Amniotic stem cell (primary cell): ENCODE data around the gene PMEL.
"Not testable (repeated sequence)": the region's sequence is repeated elsewhere in the genome, so short reads cannot be mapped to it uniquely, and the experiment has no call there.

Source experiments
- DNase-seq: peaks from one replicate; lab custom pipeline; 2025; lab: John Stamatoyannopoulos, UW

The PMEL gene

DNA sequence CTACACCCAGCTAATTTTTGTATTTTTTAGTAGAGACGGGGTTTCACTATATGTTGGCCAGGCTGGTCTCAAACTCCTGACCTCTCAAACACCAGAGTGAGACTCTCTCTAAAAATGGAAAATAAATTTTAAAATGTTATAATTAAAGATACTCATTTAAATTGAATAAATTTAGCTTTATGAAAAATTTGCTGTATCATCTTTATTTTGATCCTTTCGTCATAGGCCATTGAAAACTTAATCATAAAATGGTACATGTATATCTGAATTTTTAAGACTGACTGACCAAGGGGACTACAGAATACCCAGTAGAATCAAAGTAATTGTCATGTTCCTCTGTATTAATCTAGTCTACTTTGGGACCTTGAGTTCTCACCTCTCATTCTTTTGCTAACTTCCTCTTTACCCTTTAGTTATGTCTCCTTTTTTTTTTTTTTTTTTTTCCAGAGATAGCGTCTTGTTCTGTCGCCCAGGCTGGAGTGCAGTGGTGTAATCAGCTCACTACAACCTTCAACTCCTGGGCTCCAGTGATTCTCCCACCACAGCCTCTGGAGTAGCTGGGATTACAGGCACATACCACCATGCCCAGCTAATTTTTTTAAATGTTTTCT lies 17.5 kb upstream of the PMEL start:
- DNase-seq: no peak

DNA sequence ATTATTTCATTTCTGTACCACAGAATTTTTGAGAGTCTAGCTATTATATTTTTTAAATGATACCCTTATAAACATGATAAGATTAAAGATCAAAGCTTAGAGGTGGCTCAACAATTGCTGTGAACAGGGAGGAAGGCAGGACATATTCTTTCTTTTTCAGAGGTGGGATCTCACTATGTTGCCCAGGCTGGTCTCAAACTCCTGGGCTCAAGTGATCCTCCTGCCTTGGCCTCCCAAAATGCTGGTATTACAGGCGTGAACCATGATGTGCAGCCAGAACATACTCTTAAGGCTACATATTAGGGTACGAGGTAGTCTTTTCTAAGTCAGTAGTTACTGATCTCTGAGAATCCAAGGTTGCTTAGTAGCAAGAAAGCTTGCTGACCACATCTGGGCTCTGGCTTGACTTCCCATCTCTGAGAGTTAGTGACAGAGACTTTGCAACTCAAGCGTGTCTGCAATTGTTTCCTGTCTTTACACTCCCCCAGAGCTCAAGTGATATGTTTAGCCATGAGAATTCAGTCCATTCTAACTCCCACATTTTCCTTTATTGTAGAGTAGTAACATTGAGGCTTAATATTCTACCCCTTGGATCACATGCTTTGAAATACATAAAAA lies 16.6 kb upstream of the PMEL start:
- DNase-seq: no peak

DNA sequence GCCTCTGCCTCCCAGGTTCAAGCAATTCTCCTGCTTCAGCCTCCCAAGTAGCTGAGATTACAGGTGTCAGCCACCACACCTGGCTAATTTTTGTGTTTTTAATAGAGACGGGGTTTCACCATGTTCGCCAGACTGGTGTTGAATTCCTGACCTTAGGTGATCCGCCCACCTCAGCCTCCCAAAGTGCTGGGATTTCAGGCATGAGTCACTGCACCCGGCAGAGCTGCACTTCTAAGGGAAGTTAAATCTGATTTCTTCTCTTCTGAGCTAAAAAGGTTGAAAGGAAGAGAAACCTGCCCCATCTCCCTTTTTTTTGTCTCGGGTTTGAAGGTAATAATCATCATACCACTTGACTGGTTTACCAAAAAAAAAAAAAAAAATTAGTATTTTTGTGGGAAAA lies 16.0 kb upstream of the PMEL start:
- not testable (repeated sequence) for DNase-seq

DNA sequence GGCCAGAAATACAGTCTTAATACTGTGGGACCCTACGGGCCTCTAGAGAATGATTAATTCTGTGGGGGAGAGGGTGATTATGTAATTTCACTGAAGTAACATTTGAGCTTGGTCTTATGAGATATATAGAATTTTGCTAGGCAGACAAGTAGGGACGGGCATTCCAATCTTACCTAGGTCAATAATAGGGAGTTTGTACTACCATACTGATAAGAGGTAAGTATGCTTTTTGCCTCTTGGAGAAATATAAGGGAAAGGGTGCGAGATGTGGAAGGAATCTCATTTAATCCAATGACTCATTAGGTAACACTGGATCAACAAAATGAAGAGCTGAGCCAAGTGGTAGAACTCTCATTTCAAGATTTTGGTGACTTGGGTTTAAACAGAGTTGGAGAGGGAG lies 13.2 kb upstream of the PMEL start:
- no peak for DNase-seq

DNA sequence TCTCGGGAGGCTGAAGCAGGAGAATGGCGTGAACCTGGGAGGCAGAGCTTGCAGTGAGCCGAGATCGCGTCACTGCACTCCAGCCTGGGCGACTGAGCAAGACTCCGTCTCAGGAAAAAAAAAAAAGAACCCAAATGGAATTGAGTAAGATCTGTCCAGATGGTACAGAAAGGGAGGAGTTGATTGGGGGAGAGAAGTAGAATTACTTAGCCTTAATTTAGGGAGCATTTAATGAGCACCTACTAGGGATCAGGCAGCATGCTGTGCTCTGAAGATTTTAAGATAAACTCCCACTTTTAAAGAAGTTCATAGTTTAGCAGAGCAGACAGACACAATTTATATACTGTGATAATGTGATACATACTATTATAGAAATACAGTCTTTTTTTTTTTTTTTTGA lies 12.6 kb upstream of the PMEL start:
- no peak for DNase-seq

DNA sequence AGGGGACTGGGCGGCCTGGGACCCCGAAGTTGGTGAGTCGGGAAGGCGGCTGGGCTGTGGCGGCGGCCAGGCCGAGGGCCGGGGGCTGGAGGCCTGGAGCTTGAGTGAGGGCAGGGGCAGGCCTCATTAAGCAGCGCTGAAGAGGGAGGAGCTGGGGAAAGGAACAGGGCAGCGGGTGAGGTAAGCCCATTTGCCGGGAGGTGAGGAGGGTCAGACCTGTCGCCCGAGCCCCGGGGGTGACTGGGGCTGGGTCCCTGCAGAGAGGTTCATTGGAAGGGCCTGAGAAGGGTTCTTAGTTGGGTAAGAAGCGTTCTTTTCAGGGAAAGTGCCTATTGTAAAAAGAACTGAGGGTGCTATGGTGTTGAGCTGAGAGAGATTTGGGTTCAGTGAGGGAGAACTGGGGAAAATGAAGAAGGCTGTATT lies 8.5 kb upstream of the PMEL start:
- DNase-seq: peak; percentile 26

DNA sequence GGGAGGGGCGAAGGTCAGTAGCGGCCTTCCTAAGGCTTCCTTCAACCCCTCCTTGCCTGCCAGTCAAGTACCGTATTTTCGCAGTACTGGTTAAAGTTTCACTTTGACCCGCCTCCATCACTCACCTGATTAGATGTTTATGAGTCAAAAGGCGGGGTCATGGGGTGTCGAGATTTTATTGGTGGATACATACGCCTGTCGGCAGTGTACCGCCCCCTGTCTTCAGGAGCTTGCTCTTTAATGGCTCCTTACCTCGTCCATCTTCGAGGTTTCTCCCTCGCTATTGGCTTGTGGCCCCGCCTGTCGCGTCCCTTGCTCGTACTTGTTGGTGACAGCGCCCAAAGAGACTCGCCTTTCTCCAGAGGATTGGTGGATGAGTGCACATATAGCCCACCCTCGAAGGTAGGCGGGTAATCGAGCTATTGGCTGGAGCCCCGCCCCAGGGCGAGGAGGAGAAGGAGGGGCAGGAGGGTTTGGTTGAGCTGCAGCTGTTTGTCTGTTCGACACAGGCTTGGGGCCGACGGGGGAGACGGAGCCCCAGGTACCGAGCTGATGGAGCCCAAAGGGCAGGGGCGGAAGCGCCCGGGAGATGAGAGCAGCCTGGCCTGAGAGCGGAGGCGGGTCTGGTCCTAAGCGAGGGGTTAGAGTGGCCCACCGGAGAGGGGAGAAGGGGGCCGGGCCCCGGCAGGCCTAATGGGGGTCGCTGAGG lies 7.9 kb upstream of the PMEL start, which contains the start of gene RAB5B:
RAB5B (plus strand) TSS at position 480 of the 709 bp plus-strand sequence. CDS start 12,883 bp downstream, outside the sequence.
- peak; percentile 100 for DNase-seq

DNA sequence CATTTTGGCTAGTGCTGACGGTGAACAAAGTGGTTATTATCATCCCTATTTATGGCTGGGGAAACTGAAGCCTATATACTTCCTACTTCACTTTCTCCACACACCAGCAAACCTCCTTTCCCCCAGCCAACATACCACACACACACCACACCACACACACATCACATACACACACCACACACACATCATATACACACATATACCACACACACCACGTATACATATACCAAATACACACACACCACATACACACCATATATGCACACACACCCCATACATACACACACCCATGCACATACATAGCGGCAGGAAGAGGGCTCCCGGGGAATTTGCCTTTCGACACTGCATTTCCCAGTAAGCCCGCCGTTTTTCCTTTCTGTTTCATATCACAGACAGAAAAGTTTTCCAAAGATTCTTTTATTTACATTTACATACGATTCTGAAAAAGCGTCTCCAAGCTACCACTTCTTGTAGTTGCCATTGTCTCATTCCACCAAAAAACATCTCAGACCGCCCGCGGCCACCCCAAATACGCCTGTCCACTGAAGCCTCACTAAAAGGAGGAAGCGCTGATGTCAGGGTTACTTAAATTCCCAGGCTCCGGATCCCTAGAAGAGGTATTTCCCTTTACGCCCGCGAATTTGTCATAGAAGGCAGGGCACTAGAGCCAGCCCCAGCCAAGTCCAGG lies 7.2 kb upstream of the PMEL start:
- DNase-seq: peak; percentile 24

DNA sequence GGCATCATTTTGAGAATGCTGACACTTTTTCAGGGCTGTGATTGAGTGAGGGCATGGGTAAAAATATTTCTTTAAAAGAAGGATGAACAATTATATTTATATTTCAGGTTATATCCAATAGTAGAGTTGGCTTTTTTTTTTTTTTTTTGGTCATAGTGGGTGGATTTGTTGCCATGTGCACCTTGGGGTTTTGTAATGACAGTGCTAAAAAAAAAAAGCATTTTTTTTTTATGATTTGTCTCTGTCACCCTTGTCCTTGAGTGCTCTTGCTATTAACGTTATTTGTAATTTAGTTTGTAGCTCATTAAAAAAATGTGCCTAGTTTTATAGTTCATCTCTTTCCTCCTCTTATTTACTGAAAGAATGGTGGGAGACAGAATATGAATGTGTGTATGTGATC lies 6.6 kb upstream of the PMEL start:
- DNase-seq: no peak

DNA sequence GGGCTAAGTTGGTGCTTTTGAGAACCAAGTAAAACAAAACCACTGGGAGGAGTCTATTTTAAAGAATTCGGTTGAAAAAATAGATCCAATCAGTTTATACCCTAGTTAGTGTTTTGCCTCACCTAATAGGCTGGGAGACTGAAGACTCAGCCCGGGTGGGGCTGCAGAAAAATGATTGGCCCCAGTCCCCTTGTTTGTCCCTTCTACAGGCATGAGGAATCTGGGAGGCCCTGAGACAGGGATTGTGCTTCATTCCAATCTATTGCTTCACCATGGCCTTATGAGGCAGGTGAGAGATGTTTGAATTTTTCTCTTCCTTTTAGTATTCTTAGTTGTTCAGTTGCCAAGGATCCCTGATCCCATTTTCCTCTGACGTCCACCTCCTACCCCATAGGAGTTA lies 6.2 kb upstream of the PMEL start:
- no peak for DNase-seq

DNA sequence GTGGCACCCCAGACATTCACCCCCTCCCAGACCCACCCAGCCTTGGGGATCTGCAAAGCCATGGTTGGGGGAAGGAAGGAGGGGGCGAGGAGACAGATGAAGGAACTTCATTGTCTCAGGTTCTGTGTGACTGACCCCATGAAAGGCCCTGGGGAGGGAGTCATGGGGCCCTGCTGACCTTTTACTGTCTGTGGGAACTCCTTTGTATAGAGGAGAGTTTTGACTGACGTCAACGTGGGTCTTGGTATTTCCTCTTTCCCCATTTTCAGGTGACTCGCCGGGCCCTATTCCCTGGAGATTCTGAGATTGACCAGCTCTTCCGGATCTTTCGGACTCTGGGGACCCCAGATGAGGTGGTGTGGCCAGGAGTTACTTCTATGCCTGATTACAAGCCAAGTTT lies 4.9 kb upstream of the PMEL start:
- DNase-seq: no peak

DNA sequence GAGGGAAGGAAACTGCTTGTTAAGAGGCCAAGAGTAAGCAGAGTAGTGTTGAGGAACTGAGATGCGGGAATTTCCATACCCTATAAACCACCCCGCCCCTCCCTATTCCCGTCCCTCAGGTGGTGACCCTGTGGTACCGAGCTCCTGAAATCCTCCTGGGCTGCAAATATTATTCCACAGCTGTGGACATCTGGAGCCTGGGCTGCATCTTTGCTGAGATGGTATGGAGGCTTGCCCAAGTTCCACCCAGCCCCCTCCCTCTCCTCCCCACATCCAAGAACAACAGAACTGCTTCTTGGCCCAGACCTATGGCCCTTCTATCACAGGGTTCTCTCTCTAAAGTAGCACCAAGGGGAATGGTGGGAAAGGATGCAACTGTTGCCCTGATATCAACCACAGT lies 3.5 kb upstream of the PMEL start:
- DNase-seq: no peak

DNA sequence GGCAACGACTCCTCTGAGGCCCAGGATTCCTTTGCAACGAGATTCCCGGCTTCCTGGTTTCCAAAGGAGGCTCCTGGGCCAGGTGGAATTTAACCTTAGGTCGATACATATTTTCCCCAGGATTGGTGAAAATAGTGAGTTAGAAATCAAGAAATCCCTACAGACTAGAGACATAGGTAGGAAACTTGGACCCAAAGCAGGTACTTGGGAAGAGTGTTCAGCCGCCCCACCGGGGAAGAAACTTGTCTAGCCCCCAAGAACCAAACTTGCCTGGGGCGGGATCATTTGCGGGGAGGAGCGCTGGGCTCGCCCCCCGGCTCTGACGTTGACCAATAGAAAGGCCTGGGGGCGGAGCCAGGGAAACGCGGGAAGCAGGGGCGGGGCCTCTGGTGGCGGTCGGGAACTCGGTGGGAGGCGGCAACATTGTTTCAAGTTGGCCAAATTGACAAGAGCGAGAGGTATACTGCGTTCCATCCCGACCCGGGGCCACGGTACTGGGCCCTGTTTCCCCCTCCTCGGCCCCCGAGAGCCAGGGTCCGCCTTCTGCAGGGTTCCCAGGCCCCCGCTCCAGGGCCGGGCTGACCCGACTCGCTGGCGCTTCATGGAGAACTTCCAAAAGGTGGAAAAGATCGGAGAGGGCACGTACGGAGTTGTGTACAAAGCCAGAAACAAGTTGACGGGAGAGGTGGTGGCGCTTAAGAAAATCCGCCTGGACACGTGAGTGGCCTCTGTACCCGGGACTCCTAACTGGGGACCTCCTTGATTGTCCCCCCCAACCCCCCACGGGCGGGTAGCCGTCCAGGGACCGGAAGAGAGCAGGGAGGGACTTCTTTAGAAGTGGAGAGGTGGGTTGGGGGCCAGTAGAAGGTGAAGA lies 803 bp upstream of the PMEL start, which contains the start of gene CDK2:
CDK2 (plus strand) TSS at position 423 of the 874 bp plus-strand sequence; CDS start at position 602, 179 bp downstream.
- DNase-seq: peak; percentile 66

DNA sequence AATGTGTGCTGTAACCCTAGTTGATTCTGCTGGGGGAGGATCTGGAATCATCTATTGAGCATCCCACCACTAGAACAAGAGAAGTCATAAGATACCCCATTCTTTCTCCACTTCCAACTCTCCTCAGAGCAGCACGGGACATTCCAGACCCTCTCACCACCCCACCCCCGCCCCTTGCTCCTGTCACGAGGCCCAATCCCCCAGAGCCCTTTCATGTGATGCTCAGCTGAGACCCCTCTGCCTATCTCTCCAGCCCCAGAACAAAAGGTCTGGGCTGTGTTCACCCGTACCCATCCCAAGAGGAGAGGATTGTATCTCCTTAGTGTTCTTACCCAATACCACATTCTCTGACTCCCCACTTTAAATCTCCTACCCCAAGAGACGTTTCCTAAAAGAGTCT lies 602 bp downstream of the PMEL start:
- DNase-seq: no peak

DNA sequence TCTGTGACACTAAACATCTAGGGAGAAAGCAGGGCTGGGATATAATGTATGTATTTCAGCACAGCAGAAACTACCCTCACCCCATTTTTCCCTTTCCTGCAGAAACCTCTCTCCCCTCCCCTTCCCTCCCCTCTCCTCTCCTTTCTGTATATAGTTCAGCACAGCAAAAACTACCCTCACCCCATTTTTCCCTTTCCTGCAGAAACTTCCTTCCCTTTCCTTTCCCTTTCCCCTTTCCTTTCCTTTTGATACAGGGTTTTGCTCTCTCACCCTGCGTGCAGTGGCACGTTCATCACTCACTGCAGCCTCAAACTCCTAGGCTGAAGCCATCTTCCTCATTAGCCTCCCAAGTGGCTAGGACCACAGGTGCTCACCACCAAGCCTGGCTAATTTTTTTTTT lies 2.1 kb downstream of the PMEL start:
- no peak for DNase-seq

DNA sequence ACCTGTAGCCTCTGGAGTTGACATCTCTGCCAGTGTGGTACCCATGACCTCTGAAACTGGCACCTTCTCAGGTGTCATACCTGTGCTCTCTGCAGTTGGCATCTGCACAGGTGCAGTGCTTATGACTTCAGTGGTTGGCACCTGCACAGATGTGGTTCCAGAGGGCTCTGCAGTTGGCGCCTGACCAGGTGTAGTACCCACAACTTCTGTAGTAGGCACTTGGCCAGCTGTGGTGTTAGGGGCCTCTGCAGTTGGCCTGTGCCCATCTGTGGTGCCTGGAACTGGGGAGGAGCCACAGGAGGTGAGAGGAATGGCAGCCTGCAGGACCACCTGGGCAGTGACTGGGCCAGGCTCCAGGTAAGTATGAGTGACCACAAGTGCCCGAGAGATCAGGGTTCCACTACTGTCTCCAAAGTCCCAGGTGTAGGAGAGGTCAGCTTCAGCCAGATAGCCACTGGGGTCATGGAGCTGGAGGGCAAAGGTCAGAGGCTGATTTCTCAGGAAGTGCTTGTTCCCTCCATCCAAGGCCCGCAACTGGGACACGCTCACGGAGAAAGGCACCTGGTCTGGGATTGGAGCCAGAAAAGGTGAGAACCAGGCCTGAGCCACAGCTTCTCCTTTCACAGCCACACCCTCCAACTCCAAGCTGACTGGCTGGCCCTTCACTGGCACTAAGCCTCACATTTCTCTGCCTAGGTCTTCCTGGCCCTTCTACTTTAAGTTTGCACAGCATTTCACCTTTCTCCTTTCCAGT lies 8.6 kb downstream of the PMEL start:
- no peak for DNase-seq

DNA sequence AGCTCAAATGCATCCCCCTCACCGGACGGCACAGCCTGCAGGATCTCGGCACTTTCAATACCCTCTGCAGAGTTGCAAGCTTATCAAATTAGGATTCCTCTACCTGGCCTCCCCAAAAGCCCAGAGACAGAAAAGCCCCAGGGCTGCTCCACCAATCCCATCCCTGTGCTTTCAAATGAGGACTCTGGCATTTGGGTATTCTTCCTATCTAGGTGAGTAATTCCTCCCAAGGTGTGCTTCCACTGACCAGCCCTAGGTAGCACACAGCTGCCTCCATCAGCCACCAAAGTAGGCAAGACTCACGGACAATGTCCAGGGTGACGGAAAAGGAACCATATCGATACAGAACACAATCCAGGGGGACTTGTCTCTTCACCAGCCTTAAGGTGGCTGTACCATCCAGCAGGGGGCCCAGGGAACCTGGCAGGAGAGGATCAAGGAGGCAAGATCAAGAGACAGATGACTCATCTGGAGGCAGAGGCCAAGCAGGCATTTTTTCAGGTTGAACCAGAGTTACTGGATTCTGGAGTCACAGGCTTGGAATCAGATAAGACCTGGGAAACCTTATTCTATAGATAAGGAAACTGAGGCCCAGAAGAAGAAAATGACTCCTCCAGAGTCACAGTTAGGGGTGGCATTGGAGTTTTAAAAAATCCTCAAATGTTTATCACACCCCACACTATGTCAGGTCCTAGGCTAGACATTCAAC lies 9.9 kb downstream of the PMEL start:
- DNase-seq: peak; percentile 20

DNA sequence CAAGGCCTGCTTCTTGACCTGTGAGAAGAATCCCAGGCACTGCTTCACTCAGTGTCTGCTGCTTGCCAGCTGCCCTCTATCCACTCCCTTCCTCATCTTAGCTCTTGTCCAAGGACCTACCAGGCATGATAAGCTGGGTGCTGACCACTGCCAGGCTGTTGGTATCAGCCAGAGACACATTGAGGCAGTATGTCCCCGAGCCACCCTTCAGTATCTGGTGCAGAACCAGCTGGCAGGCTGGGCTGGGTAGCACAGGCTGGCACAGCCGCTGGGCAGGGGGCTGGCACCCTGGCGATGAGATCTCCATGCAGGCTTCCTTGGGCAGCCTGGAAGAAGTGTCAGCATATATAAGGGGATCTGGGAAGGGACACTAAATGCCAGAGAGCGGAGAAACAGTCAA lies 10.5 kb downstream of the PMEL start:
- DNase-seq: no peak

DNA sequence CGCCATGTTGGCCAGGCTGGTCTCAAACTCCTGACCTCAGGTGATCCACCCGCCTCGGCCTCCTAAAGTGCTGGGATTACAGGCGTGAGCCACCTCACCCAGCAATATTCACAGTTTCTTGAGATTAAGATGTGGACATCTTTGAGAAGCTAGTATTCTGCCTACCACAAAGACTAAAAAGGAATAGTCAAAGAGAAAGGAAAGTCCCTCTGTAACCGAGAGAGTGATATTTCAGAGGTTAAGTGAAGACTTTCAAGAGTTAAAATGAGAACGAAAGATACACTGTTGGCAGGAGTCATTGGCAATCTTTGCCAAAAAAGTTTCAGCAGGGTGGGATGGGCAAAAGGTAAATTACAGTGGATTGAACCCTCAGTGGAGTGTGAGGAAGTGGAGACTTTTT lies 19.3 kb downstream of the PMEL start:
- no peak for DNase-seq

DNA sequence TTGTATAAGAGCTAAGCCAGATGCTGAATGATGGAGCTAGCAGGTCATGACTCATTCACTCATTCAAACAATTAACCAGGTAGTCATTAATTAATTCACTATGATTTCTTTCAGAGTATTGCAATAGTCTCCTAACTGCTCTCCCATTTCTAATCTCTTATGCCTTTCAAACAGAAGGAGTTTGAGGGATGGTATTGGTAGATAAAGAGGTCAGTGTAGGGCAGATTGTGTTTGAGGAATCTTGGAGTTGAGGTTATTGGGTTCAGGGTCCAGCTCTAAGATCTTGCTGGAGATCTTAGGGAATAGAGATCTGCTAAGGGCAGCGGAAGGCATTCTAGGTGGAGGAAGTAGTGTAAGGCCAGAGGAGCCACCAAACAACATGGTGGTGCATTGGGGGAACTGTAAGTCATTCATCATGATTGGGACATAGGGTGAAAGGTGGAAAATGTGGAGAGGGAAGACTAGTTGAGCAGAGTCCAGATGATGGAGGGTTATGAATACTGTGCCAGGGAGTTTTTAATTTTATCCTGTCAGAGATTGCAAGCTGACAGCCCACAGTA lies 23.2 kb downstream of the PMEL start:
- no peak for DNase-seq
